NCI-H128 (cell line): ENCODE results near the gene UBXN6.

Experiments used
- DNase-seq: peaks from one replicate; lab custom pipeline; 2025; ENCODE audit not compliant: unreplicated experiment; lab: John Stamatoyannopoulos, UW

UBXN6 gene

DNA sequence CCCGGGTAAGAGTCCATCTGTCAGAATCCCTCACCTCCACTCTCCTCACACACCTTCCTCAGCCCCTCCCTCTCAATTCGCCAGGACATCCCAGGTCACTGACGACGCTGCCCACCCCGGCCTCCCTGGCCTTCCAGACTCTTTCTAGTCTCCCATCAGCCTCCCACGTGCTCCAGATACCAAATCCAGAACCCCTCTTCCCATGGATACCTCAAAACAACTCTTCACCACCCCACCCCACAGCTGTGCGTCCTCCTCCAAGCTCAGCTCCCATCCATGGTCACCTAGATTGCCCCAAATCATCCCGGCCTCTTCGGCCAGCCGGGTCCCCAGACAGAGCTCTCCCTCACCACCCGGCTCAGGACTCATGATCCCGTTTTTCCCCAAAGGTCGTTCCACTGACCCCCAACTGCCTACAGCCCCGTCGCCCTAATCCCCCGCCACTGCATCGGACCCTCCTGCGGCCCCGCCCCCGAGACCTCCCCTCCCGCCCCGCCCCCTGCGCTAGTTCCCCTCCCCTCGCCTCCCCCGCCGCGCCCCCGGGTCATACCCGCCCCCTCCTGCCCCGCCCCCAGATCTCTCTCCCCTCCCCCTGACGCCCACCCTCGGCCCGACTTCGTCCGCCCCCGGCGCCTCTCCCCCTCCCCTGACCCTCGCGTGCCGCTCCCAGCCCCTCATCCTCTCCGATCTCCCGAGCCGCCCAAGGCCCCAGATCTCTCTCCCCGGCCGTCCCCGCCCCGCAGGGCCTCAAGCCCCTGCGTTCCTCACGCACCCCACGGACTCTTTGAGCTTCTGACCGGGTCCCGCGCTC is 546 bp downstream of the UBXN6 start:
- DNase-seq = no peak

DNA sequence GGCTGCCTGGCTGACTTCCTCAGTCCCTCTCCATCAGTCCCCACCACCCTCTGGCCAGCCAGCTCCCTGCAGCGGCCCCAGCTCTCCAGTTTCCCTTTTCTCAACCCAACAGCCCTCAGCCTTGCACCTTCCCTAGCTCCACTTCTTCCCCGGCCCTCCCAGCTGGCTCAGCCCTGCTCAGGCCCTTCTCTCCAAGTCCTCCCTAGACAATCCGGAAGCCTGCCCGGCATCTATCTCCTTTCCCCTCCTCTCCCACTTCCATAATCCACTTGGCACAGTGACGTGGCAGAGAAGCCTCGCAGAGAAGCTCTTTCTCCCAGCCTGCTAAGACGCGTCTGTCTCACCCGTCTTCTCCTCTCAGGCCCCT is 1.1 kb downstream of the UBXN6 start:
- DNase-seq = no peak

DNA sequence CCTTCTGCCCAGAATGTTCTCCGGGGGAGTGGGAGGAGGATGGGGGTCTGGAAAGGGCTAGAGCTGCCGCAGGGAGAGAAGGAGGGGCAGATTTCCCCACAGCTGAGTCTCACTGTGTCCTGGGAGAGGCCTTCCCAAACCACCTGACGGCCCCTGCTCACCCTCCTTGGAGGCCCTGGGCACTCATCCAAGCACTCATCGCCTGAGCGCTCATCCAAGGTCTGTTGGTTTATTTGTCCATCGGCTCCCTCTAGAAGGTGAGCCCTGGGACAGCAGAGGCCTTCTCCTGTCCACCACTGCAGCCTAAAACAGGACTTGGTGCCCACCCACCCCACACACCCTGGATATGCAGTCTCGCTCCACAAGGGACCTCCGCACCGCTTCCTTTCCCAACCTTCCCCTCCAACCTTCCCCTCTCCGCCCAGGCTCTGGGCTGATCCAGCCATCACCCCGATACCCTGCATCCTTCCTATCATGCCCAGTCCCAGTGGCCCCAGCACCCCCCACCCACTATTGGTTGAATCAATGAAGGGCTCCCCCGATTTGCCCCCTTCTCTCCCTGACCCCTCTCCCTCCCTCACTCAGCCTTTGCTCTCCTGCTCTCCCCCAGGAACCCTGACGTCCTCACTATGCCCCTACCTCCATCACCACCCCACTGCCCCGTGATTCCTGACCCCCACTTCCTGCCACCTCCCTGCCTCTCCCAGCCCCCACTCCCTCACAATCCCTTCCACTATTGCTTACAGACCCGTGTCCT is 1.7 kb downstream of the UBXN6 start:
- DNase-seq = peak; percentile 36

DNA sequence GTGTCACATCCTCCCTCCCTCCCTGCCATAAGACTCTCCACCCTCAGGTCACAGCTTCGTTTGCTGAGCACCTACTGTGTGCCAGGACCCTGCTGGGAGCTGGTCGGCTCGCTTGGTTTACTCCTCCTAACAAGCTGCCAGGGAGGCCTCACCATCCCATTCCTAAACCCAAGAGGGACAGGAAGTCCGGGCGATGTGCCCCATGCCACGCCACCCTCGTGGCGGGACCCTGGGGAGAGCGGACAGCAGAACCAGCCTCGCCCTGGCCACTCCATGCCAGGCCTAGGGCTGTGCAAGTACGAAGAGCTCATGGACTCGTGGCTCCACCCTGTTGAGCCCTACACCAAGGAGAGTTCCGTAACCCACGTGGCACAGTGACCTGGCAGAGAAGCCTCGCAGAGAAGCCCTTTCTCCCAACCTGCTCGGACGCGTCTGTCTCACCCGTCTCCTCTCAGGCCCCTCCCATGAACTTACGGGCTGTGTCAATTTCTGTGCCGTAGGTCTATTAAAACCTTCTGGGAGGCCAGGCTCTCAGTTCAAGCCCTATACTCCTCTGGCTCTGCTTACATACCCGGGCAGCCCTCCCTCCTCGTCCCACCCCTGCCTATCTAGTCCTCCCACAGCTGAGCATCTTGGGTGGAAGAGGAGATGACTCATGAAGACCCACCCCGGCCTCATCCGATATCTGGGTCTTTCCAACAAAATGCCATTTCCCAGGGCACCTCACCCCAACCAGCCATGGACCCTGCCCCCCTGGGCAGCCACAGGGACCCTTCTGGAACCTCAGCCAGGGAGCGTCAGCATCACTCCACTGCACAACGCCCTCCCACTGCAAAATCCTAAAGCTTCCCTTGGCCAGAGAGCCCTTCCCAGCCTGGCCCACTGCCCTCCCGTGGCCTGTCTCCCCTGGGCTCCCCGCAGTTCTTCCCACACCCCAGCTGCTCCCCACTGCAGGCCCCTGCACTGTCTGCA is 2.6 kb downstream of the UBXN6 start:
- no peak for DNase-seq

DNA sequence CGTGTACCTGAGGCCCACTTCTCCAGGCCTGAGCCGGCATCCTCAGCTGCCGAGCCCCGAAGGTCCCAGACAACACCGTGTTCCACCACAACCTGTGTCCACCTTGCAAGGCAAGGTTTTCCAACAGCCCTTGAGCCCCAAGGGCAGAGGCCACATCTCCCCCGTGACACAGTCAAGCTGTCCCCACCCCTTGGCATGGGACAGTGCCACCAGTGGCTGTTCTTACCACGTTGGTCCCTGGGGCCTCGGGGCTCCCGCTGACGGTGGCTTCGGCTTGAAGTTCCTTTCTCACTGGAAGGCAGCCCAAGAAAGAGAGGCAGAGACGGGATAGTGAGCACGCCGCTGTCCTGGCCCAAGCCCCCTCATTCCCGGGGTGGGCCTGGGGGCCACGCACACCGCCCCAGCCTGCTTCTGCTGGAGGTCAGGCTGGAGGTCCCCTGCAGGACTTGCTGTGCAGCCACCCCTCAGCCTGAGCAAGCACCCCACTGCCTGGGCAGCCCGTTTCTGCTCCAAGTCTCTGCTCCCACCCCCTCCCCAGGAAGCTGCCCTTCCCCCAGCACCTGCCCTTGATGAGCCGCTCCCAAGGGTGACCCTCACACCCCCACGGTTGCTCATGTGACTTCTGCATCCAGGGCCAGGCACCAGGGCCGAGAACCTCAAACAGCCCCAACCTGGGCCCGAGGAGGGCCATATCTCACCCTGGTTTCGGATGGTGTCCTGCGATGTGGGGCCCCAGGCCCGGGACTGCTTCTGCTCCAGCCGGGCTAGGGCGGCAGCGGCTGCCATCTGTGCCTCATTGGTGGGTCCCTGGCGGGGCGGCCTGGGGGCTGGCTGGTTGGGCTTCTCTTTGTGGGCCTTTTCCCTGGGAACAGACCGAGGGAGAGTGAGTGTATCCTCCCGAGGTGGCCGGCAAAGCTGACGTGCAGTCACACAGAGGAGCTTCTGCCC is 4.1 kb downstream of the UBXN6 start:
- DNase-seq = no peak

DNA sequence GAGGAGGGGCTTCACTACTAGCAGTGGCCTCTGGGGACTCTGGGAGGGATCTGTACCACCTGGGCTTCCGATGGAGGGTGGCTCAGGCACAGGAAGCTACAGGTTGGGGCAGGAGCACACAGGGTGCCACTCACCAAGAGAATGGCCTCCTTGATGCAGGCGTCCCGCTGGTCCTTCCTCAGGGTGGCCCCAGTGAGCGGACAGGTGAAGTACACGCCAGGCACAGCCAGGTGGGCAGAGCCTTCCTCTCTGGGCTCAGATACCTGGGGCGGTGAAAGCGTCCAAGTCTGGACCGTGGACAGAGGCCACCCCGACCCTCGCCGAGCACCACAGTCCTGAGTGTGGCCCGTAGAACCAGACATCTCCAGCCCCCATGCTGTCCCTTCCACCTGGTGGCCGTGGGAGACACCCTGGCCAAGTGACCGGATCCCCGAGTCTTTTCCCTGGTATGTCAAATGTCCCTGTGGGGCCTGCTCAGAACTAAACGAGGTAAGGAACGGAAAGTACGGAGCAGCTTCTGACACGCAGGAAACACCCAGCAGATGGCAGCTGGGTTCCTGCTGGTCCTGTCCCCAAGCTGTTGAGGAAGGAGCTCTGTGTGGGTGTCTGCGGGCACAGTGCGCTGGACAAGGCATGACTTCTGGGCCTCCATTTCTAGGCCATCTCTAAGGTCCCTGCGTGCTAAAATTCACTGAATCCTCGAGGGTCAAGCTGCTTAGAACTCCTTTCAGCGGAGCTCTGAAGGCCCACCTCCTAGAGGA is 5.2 kb downstream of the UBXN6 start:
- DNase-seq = no peak

DNA sequence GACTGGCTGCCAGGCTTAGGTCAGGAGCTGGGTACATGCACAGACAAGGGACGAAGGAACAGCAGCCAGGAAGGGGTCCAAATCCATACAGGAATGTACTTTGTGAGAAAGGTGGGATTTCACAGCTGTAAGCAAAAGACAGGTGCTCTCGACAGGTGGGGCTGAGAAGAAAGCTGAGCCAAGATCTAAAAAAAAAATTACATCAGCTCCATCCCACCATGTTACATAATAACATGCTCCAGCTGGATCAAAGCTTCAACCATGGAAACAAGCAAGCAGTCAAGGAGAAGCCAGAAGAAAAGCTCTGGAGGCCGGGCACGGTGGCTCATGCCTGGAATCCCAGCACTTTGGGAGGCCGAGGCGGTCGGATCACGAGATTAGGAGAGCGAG is 8.0 kb downstream of the UBXN6 start:
- no peak for DNase-seq

DNA sequence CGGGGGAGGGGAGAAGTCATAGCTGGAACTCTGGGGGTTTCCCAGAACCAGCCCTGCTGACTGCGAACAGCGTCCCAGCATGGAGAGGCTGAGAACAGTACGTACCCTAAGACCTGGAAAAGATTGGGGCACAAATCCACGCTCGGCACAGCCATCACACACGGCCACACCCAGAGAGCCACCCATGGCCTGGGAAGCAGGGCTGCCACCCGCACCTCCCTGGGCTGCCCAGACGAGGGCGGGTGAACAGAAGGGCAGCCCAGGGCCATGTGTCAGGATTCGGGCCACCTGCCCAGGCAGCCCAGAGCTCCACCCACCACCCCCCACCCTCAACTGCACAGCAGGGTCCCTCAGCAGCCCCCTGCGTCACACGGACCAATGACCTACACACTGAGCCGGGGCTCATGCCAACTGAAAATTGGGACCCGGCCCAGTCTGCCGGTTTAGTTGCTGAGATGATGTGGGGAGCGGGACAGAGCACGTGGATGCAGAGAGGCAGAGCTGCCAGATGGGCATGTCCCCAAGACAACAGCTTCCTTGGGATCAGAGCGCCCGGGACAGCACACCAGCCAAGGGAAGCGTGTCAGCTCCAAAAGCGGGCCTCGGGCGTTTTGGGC is 8.5 kb downstream of the UBXN6 start:
- DNase-seq = no peak

DNA sequence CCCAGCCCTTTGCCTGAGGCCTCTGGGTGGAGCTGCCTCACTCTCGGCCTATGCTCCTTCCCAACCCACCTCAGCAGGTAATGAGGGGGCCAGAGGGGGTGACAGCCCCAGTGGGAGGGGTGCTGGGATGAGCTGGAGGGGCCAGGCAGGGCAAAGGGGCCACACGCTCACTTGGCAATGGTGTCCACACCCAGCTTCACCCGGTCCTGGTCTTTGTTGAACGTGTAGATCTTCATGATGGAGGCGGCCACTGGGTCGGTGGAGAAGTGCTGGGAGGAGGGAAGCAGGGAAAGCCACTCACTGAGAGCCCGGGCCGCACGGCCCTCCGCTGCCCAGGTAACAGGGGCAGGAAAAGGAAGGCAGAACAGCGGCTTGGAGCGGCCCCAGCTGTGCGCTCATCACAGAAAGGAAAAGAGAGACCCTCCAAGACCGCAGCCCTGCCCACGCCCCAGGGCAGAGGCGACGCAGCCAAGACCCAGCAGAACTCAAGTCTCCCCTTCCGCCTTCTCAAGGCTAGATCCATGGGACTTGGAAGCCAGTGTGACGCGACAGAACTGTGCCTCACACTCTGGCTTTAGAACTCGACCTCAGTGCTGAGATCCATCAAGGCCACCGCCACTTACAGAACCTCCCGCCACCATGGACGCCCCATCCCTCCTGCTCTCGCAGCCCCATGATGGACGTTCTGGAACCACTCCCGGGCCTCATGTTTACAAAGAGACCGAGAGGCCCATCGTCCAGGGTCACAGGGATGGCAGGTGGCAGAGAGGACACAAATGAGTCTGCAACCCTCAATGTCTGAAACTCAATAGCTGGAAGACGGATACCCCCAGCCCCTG is 9.2 kb downstream of the UBXN6 start:
- no peak for DNase-seq

DNA sequence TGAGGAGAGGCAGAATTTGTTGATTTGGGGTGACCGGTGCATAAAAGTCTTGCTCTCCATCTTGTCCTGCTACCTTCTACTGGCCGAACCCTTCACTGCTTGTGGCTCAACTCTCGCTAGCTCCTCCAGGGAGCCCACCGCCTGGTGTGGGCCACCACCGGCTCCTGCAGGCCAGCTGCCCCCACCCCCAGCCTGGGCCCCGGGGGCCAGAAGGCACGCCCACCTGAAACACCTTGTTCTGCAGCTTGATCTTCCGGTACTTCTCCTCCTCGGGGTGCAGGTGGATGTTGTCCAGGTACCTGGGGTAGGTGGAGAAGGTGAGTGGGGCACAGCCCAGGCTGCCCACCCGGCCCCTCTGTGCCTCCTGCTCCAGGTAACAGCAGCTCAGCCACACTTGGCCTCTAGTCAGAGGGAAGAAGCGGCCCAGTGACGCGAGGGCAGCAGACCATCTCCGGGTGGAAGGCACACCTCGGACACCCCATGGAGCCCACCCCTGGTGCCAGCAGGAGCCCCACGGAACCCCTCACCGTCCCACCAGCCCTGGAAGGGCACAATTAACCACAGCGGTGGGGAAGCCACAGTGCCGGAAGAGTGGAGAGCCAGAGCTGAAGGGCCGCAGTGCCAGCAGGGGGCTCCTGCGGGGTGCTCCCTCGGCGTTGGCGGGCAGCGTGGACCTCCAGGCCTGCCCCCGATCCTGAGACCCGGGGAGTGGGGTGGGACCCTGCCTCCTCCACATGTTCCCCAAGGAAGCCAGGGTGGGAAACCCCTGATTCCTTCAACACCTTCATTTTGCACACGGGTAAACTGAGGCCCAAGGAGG is 10.1 kb downstream of the UBXN6 start:
- DNase-seq = no peak

DNA sequence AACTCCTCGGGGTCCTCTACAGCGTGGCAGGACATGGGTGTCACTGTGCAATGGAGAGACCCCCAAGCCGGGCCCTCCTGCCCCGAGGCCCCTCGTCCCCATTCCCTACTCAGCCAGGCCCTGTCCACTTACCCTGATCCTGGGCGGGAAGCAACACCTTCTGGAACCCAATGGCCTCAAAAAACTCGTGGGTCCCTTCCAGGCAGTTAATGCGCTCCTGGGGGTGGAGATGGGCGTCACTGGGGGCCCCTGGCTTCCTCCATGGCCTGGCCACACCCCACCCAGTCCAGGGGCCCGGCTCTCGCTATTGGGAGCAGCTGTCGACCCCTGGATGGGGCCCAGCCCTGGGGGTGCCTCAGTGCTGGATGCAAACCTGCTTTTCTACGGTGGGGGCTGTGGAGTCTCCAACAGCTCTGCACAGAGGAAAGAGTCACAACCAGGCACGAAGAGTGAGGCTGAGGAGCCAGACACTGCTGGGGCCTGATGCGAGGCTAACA is 10.8 kb downstream of the UBXN6 start:
- DNase-seq = no peak

DNA sequence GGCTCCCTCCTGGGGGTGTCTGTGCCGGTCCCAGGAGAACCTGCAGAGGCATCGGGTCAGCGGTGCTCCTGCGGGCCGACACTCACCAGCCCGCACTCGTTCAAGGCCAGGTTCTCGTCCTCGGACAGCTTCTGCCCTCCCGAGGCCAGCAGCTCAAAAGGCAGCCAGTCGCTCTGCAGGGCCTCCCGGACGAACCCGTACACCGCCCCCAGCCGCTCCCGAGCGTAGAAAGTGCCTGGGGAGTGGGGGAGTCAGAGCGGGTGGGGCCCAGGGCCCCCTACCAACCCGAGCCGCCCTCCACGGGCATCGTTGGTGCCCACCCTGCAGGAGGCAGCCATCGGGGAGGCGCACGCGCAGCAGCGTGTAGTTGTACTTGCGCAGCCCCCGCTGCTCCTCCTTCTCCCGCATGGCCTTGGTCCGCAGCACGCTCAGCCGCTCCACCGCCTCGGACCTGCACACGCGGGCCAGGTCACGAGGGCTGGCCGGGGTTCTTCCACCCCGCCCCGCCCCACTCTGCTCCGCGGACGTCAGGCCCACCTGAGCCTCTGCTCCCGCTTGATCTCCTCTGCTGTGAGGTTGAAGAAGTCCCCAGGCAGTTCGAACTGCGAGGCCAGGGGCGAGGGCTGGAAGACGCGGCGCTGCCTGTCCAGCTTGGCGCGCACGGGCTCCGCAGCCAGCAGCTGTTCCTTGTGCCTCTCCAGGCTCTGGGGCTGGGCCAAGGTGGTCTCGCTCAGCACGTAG is 11.5 kb downstream of the UBXN6 start:
- DNase-seq = no peak

DNA sequence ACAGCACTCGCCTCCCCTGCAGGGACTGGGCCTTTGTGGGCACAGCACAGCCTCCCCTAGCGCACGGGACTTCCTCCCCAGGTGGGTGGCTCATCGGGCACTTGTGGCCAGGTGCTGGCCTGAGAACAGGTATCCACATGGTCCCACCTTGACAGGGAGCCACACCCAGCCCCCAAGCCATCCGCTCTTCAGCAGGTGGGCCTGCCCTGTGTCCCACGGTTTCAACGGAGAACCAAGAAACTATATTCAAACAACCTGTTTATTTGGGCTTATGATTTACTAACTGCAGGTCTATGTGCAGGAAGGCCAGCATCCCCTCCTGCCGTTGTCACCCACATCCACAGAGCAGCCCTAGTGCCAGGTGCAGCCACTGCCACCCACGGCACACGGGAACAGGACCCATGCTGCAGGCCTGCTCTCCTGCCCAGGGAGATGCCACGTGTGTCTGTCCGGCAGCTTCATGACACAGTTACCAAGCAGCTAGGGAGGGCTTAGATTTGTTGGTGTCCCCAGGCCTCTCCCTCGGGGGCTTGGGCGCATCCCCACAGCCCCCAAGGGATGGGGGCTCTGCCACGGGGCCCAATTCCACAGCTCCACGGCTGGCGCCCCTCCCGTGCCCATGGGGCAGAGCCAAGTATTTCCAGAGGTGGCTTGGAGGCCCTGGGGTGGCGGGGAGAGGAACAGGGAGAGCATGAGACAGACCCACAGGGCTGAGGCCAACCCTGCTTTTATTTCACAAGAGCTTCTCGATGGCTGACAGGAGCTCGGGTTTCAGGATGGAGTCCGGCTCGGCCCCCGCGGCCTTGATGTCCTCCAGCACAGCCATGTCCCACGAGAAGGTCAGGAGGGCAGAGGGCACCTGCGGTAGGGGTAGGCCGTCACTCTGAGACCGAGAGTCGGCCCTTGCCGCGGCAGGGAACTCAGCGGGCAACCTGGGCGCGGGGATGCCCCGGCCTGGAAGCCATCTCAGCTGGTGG is 12.5 kb downstream of the UBXN6 start:
- DNase-seq = no peak

DNA sequence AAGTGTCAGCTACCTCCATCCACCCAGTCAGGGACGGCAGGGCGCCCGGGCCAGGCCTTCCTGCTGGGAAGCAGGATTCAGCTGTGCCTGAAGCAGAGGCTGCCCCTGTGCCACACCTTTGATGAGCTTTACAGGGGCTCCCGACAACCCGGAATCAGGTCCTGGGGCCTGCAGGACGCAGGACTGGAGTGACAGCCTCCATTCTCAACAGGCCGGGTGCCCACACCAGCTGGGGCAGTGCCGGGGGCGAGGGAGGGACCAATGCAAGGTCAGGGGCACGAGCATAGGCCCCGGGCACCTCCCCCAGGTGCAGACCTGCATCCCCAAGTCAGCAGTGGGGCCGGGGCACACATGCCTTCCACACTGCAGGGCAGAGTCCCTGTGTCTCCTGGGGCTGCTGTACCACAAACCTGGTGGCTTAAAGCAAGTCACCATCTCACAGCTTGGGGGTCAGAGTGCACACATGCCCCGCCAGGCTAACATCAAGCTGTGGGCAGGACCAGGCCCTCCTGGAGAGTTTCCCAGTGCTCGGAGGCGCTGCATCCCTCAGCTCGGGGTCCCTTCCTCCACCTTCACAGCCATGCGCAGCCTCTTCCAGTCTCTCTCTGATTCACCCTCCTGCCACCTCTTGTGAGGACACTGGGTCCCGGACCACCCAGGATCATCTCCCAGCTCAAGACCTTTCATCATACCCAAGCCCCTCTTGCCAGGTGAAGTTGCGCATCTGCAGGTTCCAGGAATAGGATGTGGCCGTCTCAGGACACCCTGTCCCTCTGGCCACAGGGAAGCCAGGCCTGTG is 13.4 kb downstream of the UBXN6 start:
- DNase-seq = no peak

DNA sequence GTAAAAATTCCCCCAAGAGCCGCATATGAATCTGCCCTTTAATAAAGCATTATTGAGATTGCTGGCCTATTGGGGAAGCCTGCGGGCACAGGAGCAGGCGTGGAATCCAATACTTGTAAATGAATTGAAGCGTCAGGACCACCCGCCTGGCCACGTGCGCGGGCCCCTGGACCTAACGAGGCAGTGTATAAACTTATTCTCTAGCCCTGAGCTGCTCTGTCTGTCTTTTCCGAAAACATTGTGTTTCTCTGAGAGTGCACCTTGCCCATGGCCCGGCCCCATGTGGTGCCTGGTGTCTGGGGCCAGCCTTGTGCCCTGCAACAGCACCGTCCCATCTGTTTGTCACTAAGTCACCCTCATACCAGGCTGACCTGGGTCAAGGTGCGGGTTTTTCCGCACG is 14.4 kb downstream of the UBXN6 start:
- DNase-seq = no peak
